ENCODE data around the gene EIF2B2. TPM values are rescaled to one million over a fixed set of nuclear protein-coding genes. Genes with fewer than 3 reads are reported as not detected.

Gene EIF2B2
- total and polyA plus RNA-seq, 3 donors from 2014 or later, result 39.4 to 124 (median 40.4) TPM

- Histone ChIP-seq H3K4me3 (no peak overlapping the region), H3K9me3 (no peaks in the 10 kb centered on the region), H3K36me3 (ENCODE audit: low read depth, missing control alignments) (no peaks in the 10 kb centered on the region), H3K27me3 (no peaks in the 10 kb centered on the region), H3K27ac (no peak overlapping the region), H3K4me1 (no peaks in the 10 kb centered on the region)
- intact Hi-C loops (cut with DNase I; ENCODE audit: low total_unique reads), result no loop called here
- no peak for DNase-seq
- no peak for TF ChIP-seq POLR2A (IDR thresholded peaks at IDR 0.05)
- TF ChIP-seq CTCF (IDR thresholded peaks at IDR 0.05), result no peak
- WGBS, 2 donors, result 72 to 79% methylated on average over 4 of the region's 4 CpGs
Observed at GRCh38 chr14:74960736-74961135, 42.0 kb upstream of the EIF2B2 start.

GRCh38 chr14:74961238-74961911, 41.3 kb upstream of the EIF2B2 start:
- H3K36me3 ChIP-seq (ENCODE audit: low read depth, missing control alignments), result no peaks in the 10 kb centered on the region
- H3K4me3 ChIP-seq, result no peak overlapping the region
- H3K9me3 ChIP-seq, result no peaks in the 10 kb centered on the region
- no peak for TF ChIP-seq CTCF (IDR thresholded peaks at IDR 0.05)
- no peak for TF ChIP-seq POLR2A (IDR thresholded peaks at IDR 0.05)
- no peak overlapping the region for H3K27ac ChIP-seq
- H3K4me1 ChIP-seq, result no peaks in the 10 kb centered on the region
- no peak for DNase-seq
- intact Hi-C loops (cut with DNase I; ENCODE audit: low total_unique reads), result no loop called here
- no peaks in the 10 kb centered on the region for H3K27me3 ChIP-seq
- 83 to 88% methylated on average over 5 of the region's 5 CpGs for WGBS, 2 donors

- intact Hi-C loops (cut with DNase I; ENCODE audit: low total_unique reads), result no loop called here
Observed at GRCh38 chr14:74962046-74962445, 40.7 kb upstream of the EIF2B2 start.

GRCh38 chr14:74962493-74962892, 40.2 kb upstream of the EIF2B2 start:
- H3K27ac ChIP-seq, result no peak overlapping the region
- no peaks in the 10 kb centered on the region for H3K9me3 ChIP-seq
- intact Hi-C loops (cut with DNase I; ENCODE audit: low total_unique reads), result no loop called here
- no peak for TF ChIP-seq CTCF (IDR thresholded peaks at IDR 0.05)
- no peak for TF ChIP-seq POLR2A (IDR thresholded peaks at IDR 0.05)
- H3K27me3 ChIP-seq, result no peaks in the 10 kb centered on the region
- H3K36me3 ChIP-seq (ENCODE audit: low read depth, missing control alignments), result no peaks in the 10 kb centered on the region
- no peak for DNase-seq
- 80 to 86% methylated on average over 8 of the region's 8 CpGs for WGBS, 2 donors
- no peaks in the 10 kb centered on the region for H3K4me1 ChIP-seq
- H3K4me3 ChIP-seq, result no peak overlapping the region

More at GRCh38 chr14:74962046-74962445, 40.7 kb upstream of the EIF2B2 start:
- Histone ChIP-seq H3K36me3 (ENCODE audit: low read depth, missing control alignments) (no peaks in the 10 kb centered on the region), H3K27ac (no peak overlapping the region), H3K4me3 (no peak overlapping the region), H3K9me3 (no peaks in the 10 kb centered on the region), H3K27me3 (no peaks in the 10 kb centered on the region), H3K4me1 (no peaks in the 10 kb centered on the region)
- WGBS, 2 donors, result 80 to 94% methylated on average over 11 of the region's 11 CpGs
- no peak for TF ChIP-seq CTCF (IDR thresholded peaks at IDR 0.05)
- TF ChIP-seq POLR2A (IDR thresholded peaks at IDR 0.05), result no peak
- DNase-seq, result no peak

- TF ChIP-seq CTCF (IDR thresholded peaks at IDR 0.05) (no peak), POLR2A (IDR thresholded peaks at IDR 0.05) (no peak)
- WGBS, 2 donors, result 71 to 77% methylated on average over 10 to 12 of the region's 12 CpGs
Observed at GRCh38 chr14:74963178-74963704, 39.5 kb upstream of the EIF2B2 start.

More at GRCh38 chr14:74963178-74963704, 39.5 kb upstream of the EIF2B2 start:
- intact Hi-C loops (cut with DNase I; ENCODE audit: low total_unique reads), result no loop called here
- Histone ChIP-seq H3K9me3 (no peaks in the 10 kb centered on the region), H3K36me3 (ENCODE audit: low read depth, missing control alignments) (no peaks in the 10 kb centered on the region), H3K27me3 (no peaks in the 10 kb centered on the region), H3K27ac (no peak overlapping the region), H3K4me1 (no peaks in the 10 kb centered on the region), H3K4me3 (no peak overlapping the region)
- DNase-seq, result no peak
